NCI-H1694 treated with DMSO at 0.1 percent for 48 hours (cell line): ENCODE results near the gene SH3TC1.

Experiments
- DNase-seq: peaks from one replicate; lab custom pipeline; 2025; lab: John Stamatoyannopoulos, UW

SH3TC1 gene

GRCh38 chr4:8289151-8289750 is 90.2 kb downstream of the SH3TC1 start:
- DNase-seq: no peak

GRCh38 chr4:8289956-8290700 is 91.0 kb downstream of the SH3TC1 start:
- no peak for DNase-seq

- no peak for DNase-seq
Measured at GRCh38 chr4:8290701-8290970, 91.5 kb downstream of the SH3TC1 start.
